ENCODE measurements around the gene IFI16. TPM values are rescaled to one million over a fixed set of nuclear protein-coding genes. Genes with fewer than 3 reads are reported as not detected.
A peak's percentile ranks its signal among the peaks of the same experiment; 100 is the strongest.
"Not testable (repeated sequence)": the region's sequence is repeated elsewhere in the genome, so short reads cannot be mapped to it uniquely, and the experiment has no call there.

Gene IFI16
- total RNA-seq, 1 experiment from 2014 or later: 139 TPM

- H3K9me3 Mint-ChIP-seq (ENCODE audit: unreplicated experiment): no peaks in the 10 kb centered on the region
- intact Hi-C loops (cut with micrococcal nuclease): no loop called here
- POLR2A ChIA-PET: interaction anchor here (0.7 to 1.1 kb wide), 2 partner anchors 11 to 14 kb away, joined by 4 to 9 read pairs; partner anchors contain the start of gene IFI16
- TF ChIP-seq, protein P1, sequence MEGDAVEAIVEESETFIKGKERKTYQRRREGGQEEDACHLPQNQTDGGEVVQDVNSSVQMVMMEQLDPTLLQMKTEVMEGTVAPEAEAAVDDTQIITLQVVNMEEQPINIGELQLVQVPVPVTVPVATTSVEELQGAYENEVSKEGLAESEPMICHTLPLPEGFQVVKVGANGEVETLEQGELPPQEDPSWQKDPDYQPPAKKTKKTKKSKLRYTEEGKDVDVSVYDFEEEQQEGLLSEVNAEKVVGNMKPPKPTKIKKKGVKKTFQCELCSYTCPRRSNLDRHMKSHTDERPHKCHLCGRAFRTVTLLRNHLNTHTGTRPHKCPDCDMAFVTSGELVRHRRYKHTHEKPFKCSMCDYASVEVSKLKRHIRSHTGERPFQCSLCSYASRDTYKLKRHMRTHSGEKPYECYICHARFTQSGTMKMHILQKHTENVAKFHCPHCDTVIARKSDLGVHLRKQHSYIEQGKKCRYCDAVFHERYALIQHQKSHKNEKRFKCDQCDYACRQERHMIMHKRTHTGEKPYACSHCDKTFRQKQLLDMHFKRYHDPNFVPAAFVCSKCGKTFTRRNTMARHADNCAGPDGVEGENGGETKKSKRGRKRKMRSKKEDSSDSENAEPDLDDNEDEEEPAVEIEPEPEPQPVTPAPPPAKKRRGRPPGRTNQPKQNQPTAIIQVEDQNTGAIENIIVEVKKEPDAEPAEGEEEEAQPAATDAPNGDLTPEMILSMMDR (IDR thresholded peaks at IDR 0.05; ENCODE audit: unreplicated experiment): no peak
- H3K36me3 Mint-ChIP-seq (ENCODE audit: insufficient read depth, unreplicated experiment): peaks cover 95% of the 10 kb centered on the region
- BruUV-seq (replicated peaks): no TSS peak
- DNase-seq (ENCODE audit: unreplicated experiment): no peak
- H3K4me3 Mint-ChIP-seq (ENCODE audit: unreplicated experiment): no peak overlapping the region
- peaks cover 61% of the 10 kb centered on the region for H3K4me1 Mint-ChIP-seq (ENCODE audit: insufficient read depth, unreplicated experiment)
- H3K27ac Mint-ChIP-seq (ENCODE audit: low read depth, unreplicated experiment): peak overlapping the region; percentile 86
- no peaks in the 10 kb centered on the region for H3K27me3 Mint-ChIP-seq (ENCODE audit: insufficient read depth, unreplicated experiment)
- CTCF ChIA-PET: interaction anchor here (0.6 to 1.0 kb wide), 3 partner anchors 10 to 198 kb away, joined by 3 read pairs; no protein-coding TSS in a partner anchor
Measured at GRCh38 chr1:159023723-159024122, 14.0 kb downstream of the IFI16 start.

DNA sequence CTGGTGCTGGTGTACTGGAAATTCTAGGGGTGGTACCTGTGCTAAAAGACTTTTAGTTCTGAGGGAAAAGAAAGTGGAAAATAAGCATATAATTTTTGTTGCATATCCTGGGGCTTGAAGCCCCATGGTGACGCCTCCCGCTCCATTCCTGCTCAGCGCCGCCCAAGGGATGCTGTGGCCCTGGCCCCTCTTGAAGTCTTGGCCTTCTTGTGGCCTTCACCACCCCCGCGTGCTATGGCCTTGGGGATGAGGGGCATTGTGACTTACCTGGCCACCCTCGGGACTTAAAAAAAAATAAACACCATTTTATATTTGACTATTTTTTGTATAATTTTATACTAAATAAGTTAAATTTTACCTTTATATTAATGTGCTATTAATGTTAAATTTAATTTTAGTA is 15.3 kb downstream of the IFI16 start:
- Mint-ChIP-seq H3K9me3 (ENCODE audit: unreplicated experiment) (no peaks in the 10 kb centered on the region), H3K36me3 (ENCODE audit: insufficient read depth, unreplicated experiment) (peaks cover 95% of the 10 kb centered on the region), H3K27me3 (ENCODE audit: insufficient read depth, unreplicated experiment) (no peaks in the 10 kb centered on the region), H3K4me1 (ENCODE audit: insufficient read depth, unreplicated experiment) (peaks cover 56% of the 10 kb centered on the region), H3K4me3 (ENCODE audit: unreplicated experiment) (no peak overlapping the region), H3K27ac (ENCODE audit: low read depth, unreplicated experiment) (no peak overlapping the region)
- TF ChIP-seq, protein P1 (IDR thresholded peaks at IDR 0.05; ENCODE audit: unreplicated experiment): no peak
- BruUV-seq (replicated peaks): no TSS peak
- ChIA-PET CTCF (interaction anchor here (0.6 to 1.1 kb wide), 3 partner anchors 10 to 1077 kb away, joined by 3 read pairs; no protein-coding TSS in a partner anchor), POLR2A (interaction anchor here (0.7 to 1.0 kb wide), 2 partner anchors 13 to 16 kb away, joined by 3 to 5 read pairs; partner anchors contain the start of gene IFI16)
- DNase-seq (ENCODE audit: unreplicated experiment): no peak
- intact Hi-C loops (cut with micrococcal nuclease): no loop called here

DNA sequence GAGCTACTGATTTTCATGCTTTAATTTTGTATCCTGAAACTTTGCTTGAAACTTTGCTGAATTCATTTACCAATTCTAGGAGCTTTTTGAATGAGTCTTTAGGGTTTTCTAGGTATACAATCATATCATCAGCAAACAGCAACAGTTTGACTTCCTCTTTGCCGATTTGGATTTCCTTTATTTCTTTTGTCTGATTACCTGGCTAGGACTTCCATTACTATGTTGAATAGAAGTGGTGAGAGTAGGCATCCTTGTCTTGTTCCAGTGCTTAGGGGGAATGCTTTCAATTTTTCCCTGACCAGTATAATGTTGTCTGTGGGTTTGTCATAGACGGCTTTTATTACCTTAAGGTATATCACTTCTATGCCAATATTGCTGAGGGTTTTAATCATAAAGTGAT is 17.1 kb downstream of the IFI16 start:
- BruUV-seq (replicated peaks): not testable (repeated sequence)

DNA sequence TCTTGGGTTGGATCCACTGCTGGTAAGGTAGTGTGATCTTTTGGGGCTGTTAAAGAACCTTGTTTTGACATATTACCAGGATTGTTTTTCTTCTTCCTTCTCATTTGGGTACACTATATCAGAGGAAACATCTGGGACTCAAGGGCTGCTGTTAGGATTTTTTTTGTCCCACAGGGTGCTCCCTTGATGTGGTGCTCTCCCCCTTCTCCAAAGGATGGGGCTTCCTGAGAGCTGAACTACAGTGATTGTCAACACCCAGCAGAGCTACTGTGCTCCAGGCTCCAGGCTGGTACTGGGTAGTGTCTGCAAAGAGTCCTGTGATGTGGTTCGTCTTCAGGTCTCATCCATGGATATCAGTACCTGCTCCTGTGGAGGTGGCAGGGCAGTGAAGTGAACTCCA is 20.6 kb downstream of the IFI16 start:
- Mint-ChIP-seq H3K4me1 (ENCODE audit: insufficient read depth, unreplicated experiment) (peaks cover 31% of the 10 kb centered on the region), H3K27me3 (ENCODE audit: insufficient read depth, unreplicated experiment) (no peaks in the 10 kb centered on the region), H3K4me3 (ENCODE audit: unreplicated experiment) (no peak overlapping the region), H3K36me3 (ENCODE audit: insufficient read depth, unreplicated experiment) (peaks cover 100% of the 10 kb centered on the region), H3K27ac (ENCODE audit: low read depth, unreplicated experiment) (no peak overlapping the region), H3K9me3 (ENCODE audit: unreplicated experiment) (no peaks in the 10 kb centered on the region)
- TF ChIP-seq, protein P1 (IDR thresholded peaks at IDR 0.05; ENCODE audit: unreplicated experiment): no peak
- no TSS peak for BruUV-seq (replicated peaks)
- CTCF ChIA-PET: interaction anchor here (0.5 to 1.5 kb wide), 5 partner anchors 30 to 1580 kb away, joined by 3 to 6 read pairs (median 3); no protein-coding TSS in a partner anchor
- POLR2A ChIA-PET: interaction anchor here (0.6 to 2.3 kb wide), 4 partner anchors 14 to 49 kb away, joined by 3 to 14 read pairs (median 6); partner anchors contain the start of gene IFI16
- intact Hi-C loops (cut with micrococcal nuclease): no loop called here
- DNase-seq (ENCODE audit: unreplicated experiment): no peak

More for the DNA sequence above, 17.1 kb downstream of the IFI16 start:
- DNase-seq (ENCODE audit: unreplicated experiment); H3K4me3 Mint-ChIP-seq (ENCODE audit: unreplicated experiment); intact Hi-C loops (cut with micrococcal nuclease); H3K27me3 Mint-ChIP-seq (ENCODE audit: insufficient read depth, unreplicated experiment); H3K9me3 Mint-ChIP-seq (ENCODE audit: unreplicated experiment): not testable (repeated sequence)
- CTCF ChIA-PET: interaction anchor here (0.6 to 0.9 kb wide), 4 partner anchors 9 to 693 kb away, joined by 3 to 4 read pairs (median 4); no protein-coding TSS in a partner anchor
- H3K4me1 Mint-ChIP-seq (ENCODE audit: insufficient read depth, unreplicated experiment): peaks cover 45% of the 10 kb centered on the region
- peak overlapping the region; percentile 0 for H3K27ac Mint-ChIP-seq (ENCODE audit: low read depth, unreplicated experiment)
- POLR2A ChIA-PET: interaction anchor here (0.6 kb wide), 1 partner anchor 16 kb away, joined by 3 read pairs; no protein-coding TSS in a partner anchor
- peaks cover 95% of the 10 kb centered on the region for H3K36me3 Mint-ChIP-seq (ENCODE audit: insufficient read depth, unreplicated experiment)

Measured in MCF 10A (cell line).